Upper lobe of right lung (tissue), 1 donor: ENCODE measurements around the gene VCL. TPM values are rescaled to one million over a fixed set of nuclear protein-coding genes. Genes with fewer than 3 reads are reported as not detected.
A peak's percentile ranks its signal among the peaks of the same experiment; 100 is the strongest.
"Not testable (repeated sequence)": the region's sequence is repeated elsewhere in the genome, so short reads cannot be mapped to it uniquely, and the experiment has no call there.

Experiments
- ATAC-seq: fragments of 200-7000 bp; cut with Tn5 transposase; one replicate; pipeline ENCODE4 v1.9.1; 2020; ENCODE audit warnings: mild to moderate bottlenecking, moderate library complexity
- DNase-seq: peaks from one replicate; pipeline ENCODE4 v3.0.0-alpha.2; 2020
- H3K27ac ChIP-seq: fragments of 200-600 bp; one replicate; pipeline ENCODE4 v1.8.0; 2022
- H3K27me3 ChIP-seq: fragments of 200-600 bp; one replicate; pipeline ENCODE4 v1.8.0; 2022; ENCODE audit warnings: mild to moderate bottlenecking
- H3K36me3 ChIP-seq: fragments of 200-600 bp; one replicate; pipeline ENCODE4 v1.8.0; 2022
- H3K4me1 ChIP-seq: fragments of 200-600 bp; one replicate; pipeline ENCODE4 v1.8.0; 2022
- H3K4me3 ChIP-seq: fragments of 200-600 bp; one replicate; pipeline ENCODE4 v1.8.0; 2022; ENCODE audit warnings: mild to moderate bottlenecking
- H3K9me3 ChIP-seq: fragments of 200-600 bp; one replicate; pipeline ENCODE4 v1.8.0; 2022
- intact Hi-C: fragments of 100-400 bp; cut with DNase I; formaldehyde crosslinking; loops from one replicate; pipeline ENCODE4 v1.11.0; 2022
- total RNA-seq: library from RNA; stranded (reverse); fragmentation: NEBNext Ultra II Directional; extraction: Animal tissue kit (Norgen Biotek cat#: 25700); gene quantifications from one replicate; pipeline ENCODE4 v1.2.1, GENCODE V29; 2021
- TF ChIP-seq, protein P1 (sequence below): fragments of 200-600 bp; IDR thresholded peaks from one replicate; pipeline ENCODE4 v1.8.0; 2022; ENCODE audit warnings: antibody characterized with exemption
- donor health status: DM: no; HTN: yes; CAD: no; lungs with severe emphysema.

The VCL gene
- total RNA-seq, 1 donor from 2014 or later: 148 TPM

- ATAC-seq: no peak
Measured at GRCh38 chr10:73955719-73956118, 42.2 kb upstream of the VCL start.

GRCh38 chr10:73956476-73957359 lies 41.2 kb upstream of the VCL start:
- no peak overlapping the region for H3K4me3 ChIP-seq
- no peaks in the 10 kb centered on the region for H3K27me3 ChIP-seq
- intact Hi-C loops: no loop called here
- TF ChIP-seq, protein P1, sequence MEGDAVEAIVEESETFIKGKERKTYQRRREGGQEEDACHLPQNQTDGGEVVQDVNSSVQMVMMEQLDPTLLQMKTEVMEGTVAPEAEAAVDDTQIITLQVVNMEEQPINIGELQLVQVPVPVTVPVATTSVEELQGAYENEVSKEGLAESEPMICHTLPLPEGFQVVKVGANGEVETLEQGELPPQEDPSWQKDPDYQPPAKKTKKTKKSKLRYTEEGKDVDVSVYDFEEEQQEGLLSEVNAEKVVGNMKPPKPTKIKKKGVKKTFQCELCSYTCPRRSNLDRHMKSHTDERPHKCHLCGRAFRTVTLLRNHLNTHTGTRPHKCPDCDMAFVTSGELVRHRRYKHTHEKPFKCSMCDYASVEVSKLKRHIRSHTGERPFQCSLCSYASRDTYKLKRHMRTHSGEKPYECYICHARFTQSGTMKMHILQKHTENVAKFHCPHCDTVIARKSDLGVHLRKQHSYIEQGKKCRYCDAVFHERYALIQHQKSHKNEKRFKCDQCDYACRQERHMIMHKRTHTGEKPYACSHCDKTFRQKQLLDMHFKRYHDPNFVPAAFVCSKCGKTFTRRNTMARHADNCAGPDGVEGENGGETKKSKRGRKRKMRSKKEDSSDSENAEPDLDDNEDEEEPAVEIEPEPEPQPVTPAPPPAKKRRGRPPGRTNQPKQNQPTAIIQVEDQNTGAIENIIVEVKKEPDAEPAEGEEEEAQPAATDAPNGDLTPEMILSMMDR: no peak
- H3K4me1 ChIP-seq: peaks cover 15% of the 10 kb centered on the region
- H3K36me3 ChIP-seq: no peaks in the 10 kb centered on the region
- DNase-seq: no peak
- no peaks in the 10 kb centered on the region for H3K9me3 ChIP-seq
- H3K27ac ChIP-seq: peak overlapping the region; percentile 70
- peak; percentile 79 for ATAC-seq

More at GRCh38 chr10:73955719-73956118, 42.2 kb upstream of the VCL start:
- intact Hi-C loops: no loop called here
- H3K27ac ChIP-seq: no peak overlapping the region
- TF ChIP-seq, protein P1: no peak
- DNase-seq: no peak
- H3K27me3 ChIP-seq: no peaks in the 10 kb centered on the region
- no peak overlapping the region for H3K4me3 ChIP-seq
- H3K9me3 ChIP-seq: no peaks in the 10 kb centered on the region
- no peaks in the 10 kb centered on the region for H3K36me3 ChIP-seq
- peaks cover 15% of the 10 kb centered on the region for H3K4me1 ChIP-seq

- no peak for DNase-seq
- TF ChIP-seq, protein P1: no peak
- no peaks in the 10 kb centered on the region for H3K27me3 ChIP-seq
- no peaks in the 10 kb centered on the region for H3K36me3 ChIP-seq
- H3K27ac ChIP-seq: no peak overlapping the region
- peaks cover 15% of the 10 kb centered on the region for H3K4me1 ChIP-seq
- intact Hi-C loops: no loop called here
- H3K4me3 ChIP-seq: no peak overlapping the region
- no peak for ATAC-seq
- H3K9me3 ChIP-seq: no peaks in the 10 kb centered on the region
Measured at GRCh38 chr10:73959484-73960243, 38.3 kb upstream of the VCL start.

DNA sequence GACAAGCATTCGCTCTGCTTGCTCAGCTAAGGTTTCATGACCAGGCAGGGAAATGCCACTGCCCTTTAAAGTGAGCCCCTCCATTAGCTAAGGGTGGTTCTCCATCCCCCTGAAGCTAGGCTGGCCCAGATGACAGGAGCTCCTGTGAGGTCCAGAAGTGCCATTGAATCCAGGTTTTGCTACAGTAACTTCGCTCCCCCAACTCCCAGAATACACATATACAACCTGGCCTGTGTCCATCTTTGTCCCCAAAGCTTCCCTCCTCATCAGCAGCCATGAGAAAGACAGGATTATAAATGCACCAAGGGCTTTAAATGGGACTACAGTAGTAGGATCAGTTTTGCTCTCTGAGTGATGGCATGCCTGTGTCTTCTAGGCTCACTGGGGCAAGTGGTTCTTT lies 35.5 kb upstream of the VCL start:
- ATAC-seq (no peak), DNase-seq (no peak)
- intact Hi-C loops: no loop called here
- no peaks in the 10 kb centered on the region for H3K9me3 ChIP-seq
- no peak overlapping the region for H3K4me3 ChIP-seq
- no peak overlapping the region for H3K27ac ChIP-seq
- no peaks in the 10 kb centered on the region for H3K27me3 ChIP-seq
- H3K36me3 ChIP-seq: no peaks in the 10 kb centered on the region
- H3K4me1 ChIP-seq: peaks cover 19% of the 10 kb centered on the region
- TF ChIP-seq, protein P1: no peak

GRCh38 chr10:73963533-73963932 lies 34.4 kb upstream of the VCL start:
- H3K4me3 ChIP-seq, intact Hi-C loops, ATAC-seq, DNase-seq, H3K36me3 ChIP-seq, H3K27ac ChIP-seq, H3K9me3 ChIP-seq, H3K27me3 ChIP-seq: not testable (repeated sequence)
- H3K4me1 ChIP-seq: peaks cover 31% of the 10 kb centered on the region

- H3K4me1 ChIP-seq: peaks cover 33% of the 10 kb centered on the region
- H3K9me3 ChIP-seq: no peaks in the 10 kb centered on the region
- no peaks in the 10 kb centered on the region for H3K27me3 ChIP-seq
- intact Hi-C loops: no loop called here
- ATAC-seq: no peak
- no peak overlapping the region for H3K4me3 ChIP-seq
- DNase-seq: no peak
- no peaks in the 10 kb centered on the region for H3K36me3 ChIP-seq
- no peak overlapping the region for H3K27ac ChIP-seq
- TF ChIP-seq, protein P1: no peak
Measured at GRCh38 chr10:73964743-73965142, 33.2 kb upstream of the VCL start.

- H3K4me1 ChIP-seq: peaks cover 33% of the 10 kb centered on the region
- intact Hi-C loops, H3K27me3 ChIP-seq, H3K36me3 ChIP-seq, ATAC-seq, DNase-seq, H3K9me3 ChIP-seq, H3K4me3 ChIP-seq: not testable (repeated sequence)
- peak overlapping the region; percentile 85 for H3K27ac ChIP-seq
Measured at GRCh38 chr10:73965267-73965889, 32.5 kb upstream of the VCL start.
